Prostate gland (tissue), 2 donors: ENCODE measurements around the gene DDX50.

Experiments
- CTCF ChIP-seq, 4 experiments: fragments of 200-600 bp in 2 of 4; fragments of 450-650 bp in 2 of 4; sonication (generic) in 2 of 4; IDR thresholded peaks; 1 replicate in 3 of 4; 2 replicates in 1 of 4; pipeline ENCODE4 v1.5.1; 2016 to 2019; ENCODE audit warnings: antibody characterized with exemption in 4 of 4, mild to moderate bottlenecking in 2 of 4, moderate library complexity in 2 of 4
- POLR2A ChIP-seq: fragments of 450-650 bp; IDR thresholded peaks from one replicate; pipeline ENCODE4 v1.6.1; 2016; ENCODE audit warnings: antibody characterized with exemption, mild to moderate bottlenecking
- POLR2AphosphoS5 ChIP-seq: sonication (generic); formaldehyde crosslinking; IDR thresholded peaks from one replicate; pipeline ENCODE4 v1.6.1; 2017; ENCODE audit warnings: antibody characterized with exemption

- no peak for TF ChIP-seq CTCF (IDR thresholded peaks at IDR 0.05)
- TF ChIP-seq POLR2A, result no peak
- peak; percentile 25 for TF ChIP-seq POLR2AphosphoS5
Observed at GRCh38 chr10:68992636-68993440, 91.7 kb downstream of the DDX50 start.
